HCT116 (cell line): ENCODE data around the gene CASP5. TPM values are rescaled to one million over a fixed set of nuclear protein-coding genes. Genes with fewer than 3 reads are reported as not detected.

ENCODE experiments used
- ATAC-seq: fragments of 200-7000 bp; cut with Tn5 transposase; 2 replicates; pipeline ENCODE4 v1.9.1; 2020; ENCODE audit warnings: mild to moderate bottlenecking, moderate library complexity
- BruUV-seq: library from RNA; stranded (reverse); fragments of 400-500 nt; replicated peaks from 2 replicates; lab custom pipeline; 2021; lab: Mats Ljungman, UMichigan
- CTCF ChIA-PET: fragments of 300-600 bp; sonication (Branson Sonifier 250); formaldehyde crosslinking; loops from one replicate; lab custom pipeline; 2021; ENCODE audit warnings: antibody characterized with exemption; lab: Charles Lee
- POLR2A ChIA-PET: fragments of 300-600, 350-600 bp; sonication (Branson Sonifier 250); formaldehyde crosslinking; loops from one replicate; lab custom pipeline; 2021; ENCODE audit warnings: antibody characterized with exemption; lab: Charles Lee
- RAD21 ChIA-PET, 2 experiments: fragments of 300-600 bp; sonication (Branson Sonifier 250); formaldehyde crosslinking; loops; one replicate each; lab custom pipeline; 2023; ENCODE audit warnings: low total read pairs in 2 of 2; ENCODE audit not compliant: uncharacterized antibody in 2 of 2, unreplicated experiment in 2 of 2, low non-redundant PET in 1 of 2; lab: Charles Lee
- DNase-seq: peaks from one replicate; pipeline ENCODE4 v3.0.0-alpha.2; 2010; ENCODE audit warnings: low read depth, low spot score
- H2AFZ ChIP-seq: fragments of 200-600 bp; shearing (Covaris generic), sonication (generic); 2 replicates; pipeline ENCODE4 v1.6.1; 2017; ENCODE audit warnings: low read depth, mixed run types, mixed read lengths, antibody characterized with exemption, low read length; ENCODE audit not compliant: poor library complexity, severe bottlenecking
- H3K27ac ChIP-seq: 2 replicates; pipeline ENCODE4 v1.5.1; 2012; ENCODE audit warnings: low read depth, low read length
- H3K27me3 ChIP-seq: fragments of 200-600 bp; sonication (generic); 2 replicates; pipeline ENCODE4 v1.6.1; 2016; ENCODE audit warnings: mixed run types, low read length, mixed read lengths; ENCODE audit not compliant: insufficient read depth
- H3K36me3 ChIP-seq, 2 experiments: fragments of 200-500 bp in 1 of 2; fragments of 200-600 bp in 1 of 2; sonication (Bioruptor generic) in 1 of 2; sonication (generic) in 1 of 2; 2 replicates each; pipeline versions ENCODE4 v1.5.1 to v1.6.1; 2014 to 2016; ENCODE audit warnings: low read length in 2 of 2, inconsistent platforms in 1 of 2, mixed read lengths in 1 of 2, mixed run types in 1 of 2; ENCODE audit not compliant: insufficient read depth in 2 of 2, control insufficient read depth in 1 of 2
- H3K4me1 ChIP-seq, 2 experiments: fragments of 200-600 bp in 1 of 2; sonication (generic) in 1 of 2; 2 replicates each; pipeline versions ENCODE4 v1.5.1 to v1.6.1; 2012 to 2017; ENCODE audit warnings: low read length in 2 of 2, inconsistent platforms in 1 of 2, mild to moderate bottlenecking in 1 of 2, mixed read lengths in 1 of 2, mixed run types in 1 of 2, moderate library complexity in 1 of 2; ENCODE audit not compliant: insufficient read depth in 2 of 2, control insufficient read depth in 1 of 2
- H3K4me2 ChIP-seq: fragments of 200-600 bp; sonication (generic); 2 replicates; pipeline ENCODE4 v1.6.1; 2017; ENCODE audit warnings: mixed run types, low read length, mixed read lengths
- H3K4me3 ChIP-seq, 2 experiments: fragments of 200-600 bp in 1 of 2; sonication (generic) in 1 of 2; replicated peaks in 1 of 2; 2 replicates each; pipeline ENCODE4 v1.5.1; 2011 to 2016; ENCODE audit warnings: low read length in 2 of 2, control low read depth in 1 of 2, low read depth in 1 of 2, mild to moderate bottlenecking in 1 of 2, mixed read lengths in 1 of 2, mixed run types in 1 of 2
- H3K79me2 ChIP-seq: fragments of 200-600 bp; sonication (generic); 2 replicates; pipeline ENCODE4 v1.6.1; 2017; ENCODE audit warnings: mild to moderate bottlenecking, mixed run types, low read length, moderate library complexity, mixed read lengths; ENCODE audit not compliant: insufficient read depth
- H3K9ac ChIP-seq: fragments of 200-600 bp; sonication (generic); 2 replicates; pipeline ENCODE4 v1.6.1; 2016; ENCODE audit warnings: low read length, mixed read lengths
- H3K9me2 ChIP-seq: fragments of 200-600 bp; sonication (generic), shearing (Covaris generic); 2 replicates; pipeline ENCODE4 v1.6.1; 2017; ENCODE audit warnings: mixed run types, mild to moderate bottlenecking, moderate library complexity; ENCODE audit not compliant: insufficient read depth
- H3K9me3 ChIP-seq, 2 experiments: fragments of 200-500 bp in 1 of 2; fragments of 200-600 bp in 1 of 2; sonication (Bioruptor generic) in 1 of 2; sonication (generic) in 1 of 2; 2 replicates each; pipeline ENCODE4 v1.6.1; 2014 to 2017; ENCODE audit warnings: low read length in 2 of 2, mixed read lengths in 2 of 2, inconsistent platforms in 1 of 2, low read depth in 1 of 2, mild to moderate bottlenecking in 1 of 2, mixed run types in 1 of 2, moderate library complexity in 1 of 2; ENCODE audit not compliant: control insufficient read depth in 1 of 2, insufficient read depth in 1 of 2
- H4K20me1 ChIP-seq: fragments of 200-600 bp; sonication (generic), shearing (Covaris generic); 2 replicates; pipeline ENCODE4 v1.6.1; 2017; ENCODE audit warnings: mixed run types, mild to moderate bottlenecking, moderate library complexity; ENCODE audit not compliant: insufficient read depth
- CBX3 ChIP-seq: IDR thresholded peaks from 2 replicates; pipeline ENCODE4 v1.6.1; 2012; ENCODE audit warnings: low read depth
- EGR1 ChIP-seq: IDR thresholded peaks from 2 replicates; pipeline ENCODE4 v1.6.1; 2012; ENCODE audit warnings: low read depth
- ELF1 ChIP-seq: IDR thresholded peaks from 2 replicates; pipeline ENCODE4 v1.6.1; 2012; ENCODE audit warnings: low read depth, borderline replicate concordance
- EZH2 ChIP-seq: fragments of 200-600 bp; sonication (generic); IDR thresholded peaks from 2 replicates; pipeline ENCODE4 v1.6.1; 2017; ENCODE audit warnings: antibody characterized with exemption, mixed run types
- FOSL1 ChIP-seq: IDR thresholded peaks from 2 replicates; pipeline ENCODE4 v1.6.1; 2012; ENCODE audit warnings: low read depth
- JUND ChIP-seq: IDR thresholded peaks from 2 replicates; pipeline ENCODE4 v1.6.1; 2012
- POLR2A ChIP-seq: IDR thresholded peaks from 2 replicates; pipeline ENCODE4 v1.7.0; 2011; ENCODE audit warnings: borderline replicate concordance; ENCODE audit not compliant: insufficient read depth, insufficient read length; ENCODE audit errors: extremely low read depth
- POLR2AphosphoS5 ChIP-seq: IDR thresholded peaks from 2 replicates; pipeline ENCODE4 v1.6.1; 2011; ENCODE audit warnings: mild to moderate bottlenecking, low read depth, low read length, moderate library complexity
- RAD21 ChIP-seq: IDR thresholded peaks from 2 replicates; pipeline ENCODE4 v1.6.1; 2012; ENCODE audit warnings: low read depth, mild to moderate bottlenecking
- SIN3A ChIP-seq: IDR thresholded peaks from 2 replicates; pipeline ENCODE4 v1.6.1; 2012; ENCODE audit warnings: low read depth
- SP1 ChIP-seq: IDR thresholded peaks from 2 replicates; pipeline ENCODE4 v1.6.1; 2012; ENCODE audit warnings: low read depth
- TCF7L2 ChIP-seq: IDR thresholded peaks from 2 replicates; pipeline ENCODE4 v1.7.0; 2011; ENCODE audit warnings: borderline replicate concordance, inconsistent platforms; ENCODE audit not compliant: insufficient read depth, insufficient read length; ENCODE audit errors: extremely low read depth
- ZFX ChIP-seq: fragments of 450-650 bp; IDR thresholded peaks from 2 replicates; pipeline ENCODE4 v1.6.1; 2017
- ZNF274 ChIP-seq: fragments of 200-500 bp; sonication (Bioruptor generic); IDR thresholded peaks from 2 replicates; pipeline ENCODE4 v1.6.1; 2014; ENCODE audit warnings: mild to moderate bottlenecking, low read depth, low read length, inconsistent platforms
- intact Hi-C: fragments of 100-400 bp; cut with micrococcal nuclease; formaldehyde crosslinking; loops from 2 replicates; pipeline ENCODE4 v1.10.0; 2022
- total RNA-seq: library from RNA; stranded (reverse); gene quantifications from one replicate; pipeline ENCODE4 v1.2.1, GENCODE V29; 2021; ENCODE audit not compliant: unreplicated experiment
- TF ChIP-seq, protein P1 (sequence below): IDR thresholded peaks from 2 replicates; pipeline ENCODE4 v1.6.1; 2011; ENCODE audit warnings: mild to moderate bottlenecking, low read length, moderate library complexity; ENCODE audit not compliant: insufficient replicate concordance; ENCODE audit errors: extremely low read depth
- TF ChIP-seq, protein P2 (sequence below), 3 experiments: fragments of 200-600 bp in 1 of 3; sonication (generic) in 1 of 3; IDR thresholded peaks in 2 of 3; conservative IDR thresholded peaks in 1 of 3; 2 replicates each; pipeline ENCODE4 v1.5.1; 2012 to 2017; ENCODE audit warnings: low read depth in 2 of 3, low read length in 2 of 3, antibody characterized with exemption in 1 of 3, borderline replicate concordance in 1 of 3, control low read depth in 1 of 3, mild to moderate bottlenecking in 1 of 3, mixed read lengths in 1 of 3, mixed run types in 1 of 3, moderate library complexity in 1 of 3; ENCODE audit not compliant: insufficient read depth in 1 of 3
- TF ChIP-seq, protein P3 (sequence below): IDR thresholded peaks from 2 replicates; pipeline ENCODE4 v1.6.1; 2012

Gene CASP5
- total RNA-seq, 1 experiment from 2014 or later: not detected

DNA sequence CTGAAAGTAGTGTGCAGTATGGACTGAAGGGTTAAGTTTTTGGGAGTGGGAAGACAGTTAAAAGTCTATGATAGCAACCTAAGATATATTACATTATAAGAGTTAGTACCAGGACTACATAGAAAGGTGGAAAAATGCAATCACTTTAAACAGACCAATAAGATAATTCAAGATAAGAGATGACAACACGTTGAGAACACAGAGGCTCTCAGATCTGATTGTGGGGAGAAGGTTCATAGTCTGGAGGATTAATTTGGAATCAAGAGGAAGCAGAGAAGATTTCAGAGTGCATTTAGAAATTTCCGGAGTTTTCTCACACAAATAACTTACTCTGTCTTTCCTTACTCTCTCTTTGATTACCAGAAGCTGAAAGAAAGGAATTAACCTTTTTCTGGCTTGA is 441 bp downstream of the CASP5 start:
- DNase-seq (no peak), ATAC-seq (no peak)
- ChIA-PET RAD21 (no interaction called here), CTCF (no interaction called here), POLR2A (no interaction called here)
- no peaks in the 10 kb centered on the region for H3K9me3 ChIP-seq
- no peaks in the 10 kb centered on the region for H3K79me2 ChIP-seq
- BruUV-seq: no TSS peak
- no peaks in the 10 kb centered on the region for H3K4me1 ChIP-seq
- no peaks in the 10 kb centered on the region for H3K27me3 ChIP-seq
- H2AFZ ChIP-seq: no peak overlapping the region
- H3K4me3 ChIP-seq: no peak overlapping the region
- intact Hi-C loops: no loop called here
- H4K20me1 ChIP-seq: no peaks in the 10 kb centered on the region
- no peaks in the 10 kb centered on the region for H3K9me2 ChIP-seq
- H3K27ac ChIP-seq: no peak overlapping the region
- H3K9ac ChIP-seq: no peak overlapping the region
- TF ChIP-seq, protein P1, sequence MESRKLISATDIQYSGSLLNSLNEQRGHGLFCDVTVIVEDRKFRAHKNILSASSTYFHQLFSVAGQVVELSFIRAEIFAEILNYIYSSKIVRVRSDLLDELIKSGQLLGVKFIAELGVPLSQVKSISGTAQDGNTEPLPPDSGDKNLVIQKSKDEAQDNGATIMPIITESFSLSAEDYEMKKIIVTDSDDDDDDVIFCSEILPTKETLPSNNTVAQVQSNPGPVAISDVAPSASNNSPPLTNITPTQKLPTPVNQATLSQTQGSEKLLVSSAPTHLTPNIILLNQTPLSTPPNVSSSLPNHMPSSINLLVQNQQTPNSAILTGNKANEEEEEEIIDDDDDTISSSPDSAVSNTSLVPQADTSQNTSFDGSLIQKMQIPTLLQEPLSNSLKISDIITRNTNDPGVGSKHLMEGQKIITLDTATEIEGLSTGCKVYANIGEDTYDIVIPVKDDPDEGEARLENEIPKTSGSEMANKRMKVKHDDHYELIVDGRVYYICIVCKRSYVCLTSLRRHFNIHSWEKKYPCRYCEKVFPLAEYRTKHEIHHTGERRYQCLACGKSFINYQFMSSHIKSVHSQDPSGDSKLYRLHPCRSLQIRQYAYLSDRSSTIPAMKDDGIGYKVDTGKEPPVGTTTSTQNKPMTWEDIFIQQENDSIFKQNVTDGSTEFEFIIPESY: no peak
- TF ChIP-seq TCF7L2 (no peak), EGR1 (no peak), RAD21 (no peak), ZFX (no peak), ELF1 (no peak), POLR2A (no peak), POLR2AphosphoS5 (no peak), FOSL1 (no peak), ZNF274 (no peak), EZH2 (no peak), CBX3 (no peak), SIN3A (no peak), JUND (no peak), SP1 (no peak)
- TF ChIP-seq, protein P2, sequence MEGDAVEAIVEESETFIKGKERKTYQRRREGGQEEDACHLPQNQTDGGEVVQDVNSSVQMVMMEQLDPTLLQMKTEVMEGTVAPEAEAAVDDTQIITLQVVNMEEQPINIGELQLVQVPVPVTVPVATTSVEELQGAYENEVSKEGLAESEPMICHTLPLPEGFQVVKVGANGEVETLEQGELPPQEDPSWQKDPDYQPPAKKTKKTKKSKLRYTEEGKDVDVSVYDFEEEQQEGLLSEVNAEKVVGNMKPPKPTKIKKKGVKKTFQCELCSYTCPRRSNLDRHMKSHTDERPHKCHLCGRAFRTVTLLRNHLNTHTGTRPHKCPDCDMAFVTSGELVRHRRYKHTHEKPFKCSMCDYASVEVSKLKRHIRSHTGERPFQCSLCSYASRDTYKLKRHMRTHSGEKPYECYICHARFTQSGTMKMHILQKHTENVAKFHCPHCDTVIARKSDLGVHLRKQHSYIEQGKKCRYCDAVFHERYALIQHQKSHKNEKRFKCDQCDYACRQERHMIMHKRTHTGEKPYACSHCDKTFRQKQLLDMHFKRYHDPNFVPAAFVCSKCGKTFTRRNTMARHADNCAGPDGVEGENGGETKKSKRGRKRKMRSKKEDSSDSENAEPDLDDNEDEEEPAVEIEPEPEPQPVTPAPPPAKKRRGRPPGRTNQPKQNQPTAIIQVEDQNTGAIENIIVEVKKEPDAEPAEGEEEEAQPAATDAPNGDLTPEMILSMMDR (IDR thresholded peaks at IDR 0.05 in 2 of 3, conservative IDR thresholded peaks at IDR 0.05 in 1 of 3; ENCODE audit: borderline replicate concordance in 1 of 3, insufficient read depth in 1 of 3, low read depth in 2 of 3, low read length in 2 of 3): no peak
- TF ChIP-seq, protein P3, sequence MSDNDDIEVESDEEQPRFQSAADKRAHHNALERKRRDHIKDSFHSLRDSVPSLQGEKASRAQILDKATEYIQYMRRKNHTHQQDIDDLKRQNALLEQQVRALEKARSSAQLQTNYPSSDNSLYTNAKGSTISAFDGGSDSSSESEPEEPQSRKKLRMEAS: no peak
- no peaks in the 10 kb centered on the region for H3K36me3 ChIP-seq
- H3K4me2 ChIP-seq: no peak overlapping the region
